CD4-positive, alpha-beta T cell treated with Interleukin-21 for 1 hour (primary cell): ENCODE data around the gene TNFSF11.
A peak's percentile ranks its signal among the peaks of the same experiment; 100 is the strongest.
"Not testable (repeated sequence)": the region's sequence is repeated elsewhere in the genome, so short reads cannot be mapped to it uniquely, and the experiment has no call there.

ENCODE experiments used
- DNase-seq: peaks from one replicate; pipeline ENCODE4 v3.0.0-alpha.2; 2020

The TNFSF11 gene

GRCh38 chr13:42574011-42574410 lies at the start of gene TNFSF11:
TNFSF11 (plus strand) TSS chr13:42574152; CDS start chr13:42574304, 152 bp downstream.
- DNase-seq: no peak

- DNase-seq: no peak
Observed at GRCh38 chr13:42524487-42525034, 49.4 kb upstream of the TNFSF11 start.

- DNase-seq: no peak
Observed at GRCh38 chr13:42525035-42525504, 48.9 kb upstream of the TNFSF11 start.

GRCh38 chr13:42526276-42526675 lies 47.7 kb upstream of the TNFSF11 start:
- no peak for DNase-seq

- DNase-seq: no peak
Observed at GRCh38 chr13:42526804-42527203, 47.1 kb upstream of the TNFSF11 start.

GRCh38 chr13:42532561-42533335 lies 41.2 kb upstream of the TNFSF11 start:
- no peak for DNase-seq

GRCh38 chr13:42533336-42533591 lies 40.7 kb upstream of the TNFSF11 start:
- DNase-seq: no peak

GRCh38 chr13:42534785-42535184 lies 39.2 kb upstream of the TNFSF11 start:
- DNase-seq: no peak

GRCh38 chr13:42538996-42539395 lies 35.0 kb upstream of the TNFSF11 start:
- no peak for DNase-seq

GRCh38 chr13:42539670-42540069 lies 34.3 kb upstream of the TNFSF11 start:
- no peak for DNase-seq

- no peak for DNase-seq
Observed at GRCh38 chr13:42543215-42543797, 30.6 kb upstream of the TNFSF11 start.

- DNase-seq: no peak
Observed at GRCh38 chr13:42544246-42544926, 29.6 kb upstream of the TNFSF11 start.

- no peak for DNase-seq
Observed at GRCh38 chr13:42545842-42546241, 28.1 kb upstream of the TNFSF11 start.

GRCh38 chr13:42547612-42548011 lies 26.3 kb upstream of the TNFSF11 start:
- no peak for DNase-seq

GRCh38 chr13:42548731-42549551 lies 25.0 kb upstream of the TNFSF11 start:
- peak; percentile 22 for DNase-seq

GRCh38 chr13:42549552-42549936 lies 24.4 kb upstream of the TNFSF11 start:
- no peak for DNase-seq

- no peak for DNase-seq
Observed at GRCh38 chr13:42551611-42552010, 22.3 kb upstream of the TNFSF11 start.

GRCh38 chr13:42553098-42554046 lies 20.6 kb upstream of the TNFSF11 start:
- no peak for DNase-seq

GRCh38 chr13:42559057-42559456 lies 14.9 kb upstream of the TNFSF11 start:
- no peak for DNase-seq

- not testable (repeated sequence) for DNase-seq
Observed at GRCh38 chr13:42559573-42560218, 14.3 kb upstream of the TNFSF11 start.

GRCh38 chr13:42560320-42560719 lies 13.6 kb upstream of the TNFSF11 start:
- DNase-seq: not testable (repeated sequence)
